ENCODE measurements around the gene NR2C2AP.

The NR2C2AP gene

GRCh38 chr19:19238126-19238894, 35.1 kb upstream of the NR2C2AP start:
- Histone ChIP-seq H3K27ac (ENCODE audit: low read depth, low read length) (no peak overlapping the region), H4K91ac (ENCODE audit: low read depth, low read length) (no peak overlapping the region), H2BK120ac (ENCODE audit: insufficient read depth, low read length, poor library complexity) (no peak overlapping the region)

DNA sequence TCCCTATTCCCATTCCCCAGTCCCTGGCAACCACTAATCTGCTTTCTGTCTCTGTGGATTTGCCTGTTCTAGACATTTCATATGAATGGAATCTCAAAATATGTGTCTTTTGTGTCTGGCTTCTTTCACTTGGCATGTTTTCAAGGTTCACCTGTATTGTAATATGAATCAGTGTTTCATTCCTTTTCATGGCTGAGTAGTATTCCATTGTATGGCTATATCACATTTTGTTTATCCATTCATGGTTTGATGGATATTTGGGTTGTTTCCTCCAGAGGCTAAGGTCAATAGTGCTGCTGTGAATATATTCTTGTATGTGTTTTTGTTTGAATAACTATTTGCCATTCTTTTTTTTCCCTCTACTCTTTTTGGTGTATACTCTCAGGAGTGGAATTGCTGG, 33.0 kb upstream of the NR2C2AP start:
- Histone ChIP-seq H3K14ac (ENCODE audit: low read length) (no peak overlapping the region), H3K27ac (ENCODE audit: low read depth, low read length) (no peak overlapping the region), H3K23ac (ENCODE audit: low read length) (no peak overlapping the region), H3K36me3 (ENCODE audit: control insufficient read depth in 1 of 2, insufficient read depth in 2 of 2, low read length in 2 of 2) (no peaks in the 10 kb centered on the region), H2AFZ (ENCODE audit: insufficient read depth, low read length, poor library complexity) (no peak overlapping the region), H2BK12ac (ENCODE audit: low read length) (no peak overlapping the region), H4K91ac (ENCODE audit: low read depth, low read length) (no peak overlapping the region), H2BK120ac (ENCODE audit: insufficient read depth, low read length, poor library complexity) (no peak overlapping the region), H3K4me3 (ENCODE audit: low read depth, low read length) (no peak overlapping the region), H3K27me3 (ENCODE audit: insufficient read depth, low read length) (no peaks in the 10 kb centered on the region), H3K4me2 (ENCODE audit: low read length) (no peak overlapping the region), H4K12ac (ENCODE audit: low read depth, low read length) (no peak overlapping the region), H3K79me1 (ENCODE audit: low read length) (no peaks in the 10 kb centered on the region), H4K8ac (ENCODE audit: low read depth, low read length) (no peak overlapping the region), H3K9me3 (ENCODE audit: insufficient read depth, low read depth, low read length) (peaks cover 15% of the 10 kb centered on the region), H2BK5ac (ENCODE audit: low read depth, low read length, poor library complexity) (no peak overlapping the region), H3K4me1 (ENCODE audit: control insufficient read depth in 1 of 2, insufficient read depth in 2 of 2, low read length in 2 of 2) (no peaks in the 10 kb centered on the region), H2AK5ac (ENCODE audit: low read length) (no peak overlapping the region), H3K79me2 (ENCODE audit: control insufficient read depth, insufficient read depth, low read length, poor library complexity) (no peaks in the 10 kb centered on the region), H3K4ac (ENCODE audit: low read depth, low read length) (no peak overlapping the region), H3K9ac (ENCODE audit: low read length) (no peak overlapping the region), H3K18ac (ENCODE audit: low read length) (no peak overlapping the region)
- DNase-seq, result no peak

More at GRCh38 chr19:19238126-19238894, 35.1 kb upstream of the NR2C2AP start:
- Histone ChIP-seq H4K12ac (ENCODE audit: low read depth, low read length) (no peak overlapping the region), H3K36me3 (ENCODE audit: control insufficient read depth in 1 of 2, insufficient read depth in 2 of 2, low read length in 2 of 2) (no peaks in the 10 kb centered on the region), H3K79me1 (ENCODE audit: low read length) (no peaks in the 10 kb centered on the region), H3K79me2 (ENCODE audit: control insufficient read depth, insufficient read depth, low read length, poor library complexity) (no peaks in the 10 kb centered on the region), H3K14ac (ENCODE audit: low read length) (no peak overlapping the region), H3K4me3 (ENCODE audit: low read depth, low read length) (no peak overlapping the region), H3K4me1 (ENCODE audit: control insufficient read depth in 1 of 2, insufficient read depth in 2 of 2, low read length in 2 of 2) (no peaks in the 10 kb centered on the region), H3K4me2 (ENCODE audit: low read length) (no peak overlapping the region), H2AK5ac (ENCODE audit: low read length) (no peak overlapping the region), H2BK5ac (ENCODE audit: low read depth, low read length, poor library complexity) (no peak overlapping the region), H3K18ac (ENCODE audit: low read length) (no peak overlapping the region), H4K8ac (ENCODE audit: low read depth, low read length) (no peak overlapping the region), H2BK12ac (ENCODE audit: low read length) (no peak overlapping the region), H3K23ac (ENCODE audit: low read length) (no peak overlapping the region), H3K27me3 (ENCODE audit: insufficient read depth, low read length) (no peaks in the 10 kb centered on the region), H3K4ac (ENCODE audit: low read depth, low read length) (no peak overlapping the region), H2AFZ (ENCODE audit: insufficient read depth, low read length, poor library complexity) (no peak overlapping the region), H3K9me3 (ENCODE audit: insufficient read depth, low read depth, low read length) (peaks cover 15% of the 10 kb centered on the region), H3K9ac (ENCODE audit: low read length) (no peak overlapping the region)
- DNase-seq, result no peak
- WGBS (ENCODE audit: extremely low coverage, insufficient coverage, insufficient read length), result no CpG with 5 or more reads among the region's 18 CpGs

- Histone ChIP-seq H3K27ac (ENCODE audit: low read depth, low read length) (no peak overlapping the region), H3K79me1 (ENCODE audit: low read length) (no peaks in the 10 kb centered on the region), H4K91ac (ENCODE audit: low read depth, low read length) (no peak overlapping the region), H3K4me3 (ENCODE audit: low read depth, low read length) (no peak overlapping the region), H2BK120ac (ENCODE audit: insufficient read depth, low read length, poor library complexity) (no peak overlapping the region), H3K4me2 (ENCODE audit: low read length) (no peak overlapping the region), H4K8ac (ENCODE audit: low read depth, low read length) (no peak overlapping the region), H3K79me2 (ENCODE audit: control insufficient read depth, insufficient read depth, low read length, poor library complexity) (no peaks in the 10 kb centered on the region), H2BK5ac (ENCODE audit: low read depth, low read length, poor library complexity) (no peak overlapping the region), H3K9me3 (ENCODE audit: insufficient read depth, low read depth, low read length) (peaks cover 15% of the 10 kb centered on the region), H3K23ac (ENCODE audit: low read length) (no peak overlapping the region), H3K36me3 (ENCODE audit: control insufficient read depth in 1 of 2, insufficient read depth in 2 of 2, low read length in 2 of 2) (no peaks in the 10 kb centered on the region), H3K14ac (ENCODE audit: low read length) (no peak overlapping the region), H2AK5ac (ENCODE audit: low read length) (no peak overlapping the region), H2BK12ac (ENCODE audit: low read length) (no peak overlapping the region), H3K27me3 (ENCODE audit: insufficient read depth, low read length) (no peaks in the 10 kb centered on the region), H3K4me1 (ENCODE audit: control insufficient read depth in 1 of 2, insufficient read depth in 2 of 2, low read length in 2 of 2) (no peaks in the 10 kb centered on the region), H2AFZ (ENCODE audit: insufficient read depth, low read length, poor library complexity) (no peak overlapping the region), H3K4ac (ENCODE audit: low read depth, low read length) (no peak overlapping the region), H3K18ac (ENCODE audit: low read length) (no peak overlapping the region), H4K12ac (ENCODE audit: low read depth, low read length) (no peak overlapping the region), H3K9ac (ENCODE audit: low read length) (no peak overlapping the region)
- DNase-seq, result no peak
- WGBS (ENCODE audit: extremely low coverage, insufficient coverage, insufficient read length), result no CpG with 5 or more reads among the region's 2 CpGs
These were observed 31.1 kb upstream of the NR2C2AP start for GRCh38 chr19:19234220-19234816.

DNA sequence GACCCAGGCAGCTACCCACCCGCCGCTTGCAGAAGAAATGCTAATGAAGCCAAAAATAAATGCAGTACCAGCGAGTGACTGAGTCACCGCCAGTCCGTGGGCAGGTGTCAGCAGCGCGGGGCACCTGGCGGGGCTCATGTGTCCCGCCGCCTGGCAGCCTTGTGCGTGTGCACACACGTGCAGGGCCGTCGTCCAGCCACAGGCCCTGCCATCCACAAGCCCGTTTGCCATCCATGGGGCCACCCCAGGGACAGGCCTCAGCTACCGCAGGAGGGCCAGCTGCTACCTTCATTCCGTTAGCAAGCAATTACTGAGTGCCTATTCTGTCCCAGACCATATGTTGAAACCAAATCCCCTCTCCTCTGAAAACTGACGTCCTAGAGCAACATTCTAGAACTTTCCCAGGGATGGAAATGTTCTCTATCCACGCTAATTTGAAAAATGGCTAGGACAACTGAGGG, 29.1 kb upstream of the NR2C2AP start:
- H2BK120ac ChIP-seq (ENCODE audit: insufficient read depth, low read length, poor library complexity), result no peak overlapping the region
- H2BK12ac ChIP-seq (ENCODE audit: low read length), result no peak overlapping the region
- H3K23ac ChIP-seq (ENCODE audit: low read length), result no peak overlapping the region
- no peak overlapping the region for H2AFZ ChIP-seq (ENCODE audit: insufficient read depth, low read length, poor library complexity)
- no CpG with 5 or more reads among the region's 19 CpGs for WGBS (ENCODE audit: extremely low coverage, insufficient coverage, insufficient read length)
- no peak overlapping the region for H3K4me3 ChIP-seq (ENCODE audit: low read depth, low read length)
- peaks cover 15% of the 10 kb centered on the region for H3K9me3 ChIP-seq (ENCODE audit: insufficient read depth, low read depth, low read length)
- no peak overlapping the region for H4K91ac ChIP-seq (ENCODE audit: low read depth, low read length)
- no peak overlapping the region for H3K18ac ChIP-seq (ENCODE audit: low read length)
- no peak overlapping the region for H2BK5ac ChIP-seq (ENCODE audit: low read depth, low read length, poor library complexity)
- no peaks in the 10 kb centered on the region for H3K79me2 ChIP-seq (ENCODE audit: control insufficient read depth, insufficient read depth, low read length, poor library complexity)
- H3K4me1 ChIP-seq (ENCODE audit: control insufficient read depth in 1 of 2, insufficient read depth in 2 of 2, low read length in 2 of 2), result no peaks in the 10 kb centered on the region
- DNase-seq, result no peak
- no peaks in the 10 kb centered on the region for H3K79me1 ChIP-seq (ENCODE audit: low read length)
- no peak overlapping the region for H3K27ac ChIP-seq (ENCODE audit: low read depth, low read length)
- H3K14ac ChIP-seq (ENCODE audit: low read length), result no peak overlapping the region
- no peak overlapping the region for H3K9ac ChIP-seq (ENCODE audit: low read length)
- H3K36me3 ChIP-seq (ENCODE audit: control insufficient read depth in 1 of 2, insufficient read depth in 2 of 2, low read length in 2 of 2), result no peaks in the 10 kb centered on the region
- H3K27me3 ChIP-seq (ENCODE audit: insufficient read depth, low read length), result no peaks in the 10 kb centered on the region
- H4K12ac ChIP-seq (ENCODE audit: low read depth, low read length), result no peak overlapping the region
- H3K4ac ChIP-seq (ENCODE audit: low read depth, low read length), result no peak overlapping the region
- H3K4me2 ChIP-seq (ENCODE audit: low read length), result no peak overlapping the region
- no peak overlapping the region for H2AK5ac ChIP-seq (ENCODE audit: low read length)
- H4K8ac ChIP-seq (ENCODE audit: low read depth, low read length), result no peak overlapping the region

Data from trophoblast cell (in vitro differentiated cells and primary cell).